HG03571 (cell line): ENCODE results near the gene SCTR.

Experiments
- ATAC-seq: cut with Tn5 transposase; IDR thresholded peaks from one replicate; pipeline ENCODE4 v1.9.1; 2021; ENCODE audit not compliant: unreplicated experiment

SCTR gene

GRCh38 chr2:119488245-119489214 lies 35.8 kb downstream of the SCTR start:
- ATAC-seq, result peak; percentile 14

GRCh38 chr2:119487434-119488244 lies 36.6 kb downstream of the SCTR start:
- peak; percentile 84 for ATAC-seq

GRCh38 chr2:119486886-119487285 lies 37.4 kb downstream of the SCTR start:
- no peak for ATAC-seq

DNA sequence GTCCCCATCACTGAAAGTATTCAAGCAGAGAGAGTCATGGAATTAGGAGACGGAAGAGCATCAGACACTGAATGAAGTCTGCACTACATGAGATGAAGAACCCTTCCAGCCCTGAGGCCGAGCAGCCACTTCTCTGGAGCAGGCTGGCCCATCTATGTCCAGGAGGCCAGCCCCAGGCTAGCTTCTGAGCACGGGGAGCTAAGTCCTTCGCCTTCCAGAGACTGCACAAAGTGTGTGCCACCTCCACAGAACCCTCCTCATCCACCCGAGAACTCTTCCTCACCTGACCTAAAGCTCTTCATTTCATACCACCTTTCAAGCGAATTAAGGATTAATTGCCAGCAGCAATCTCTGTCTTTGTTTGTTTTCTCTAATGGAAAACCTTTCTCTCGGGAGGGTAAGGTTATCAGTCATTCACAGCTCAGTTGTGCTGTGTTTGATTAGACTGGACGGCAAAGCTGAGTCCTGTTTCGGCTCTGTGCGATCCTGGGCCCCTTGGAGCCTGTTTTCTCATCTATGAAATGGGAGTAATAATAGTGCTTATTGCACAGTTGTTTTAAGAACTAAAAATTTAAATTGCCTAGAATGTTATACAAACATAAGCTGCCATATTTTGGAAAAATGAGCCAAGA lies 38.0 kb downstream of the SCTR start:
- ATAC-seq, result no peak

DNA sequence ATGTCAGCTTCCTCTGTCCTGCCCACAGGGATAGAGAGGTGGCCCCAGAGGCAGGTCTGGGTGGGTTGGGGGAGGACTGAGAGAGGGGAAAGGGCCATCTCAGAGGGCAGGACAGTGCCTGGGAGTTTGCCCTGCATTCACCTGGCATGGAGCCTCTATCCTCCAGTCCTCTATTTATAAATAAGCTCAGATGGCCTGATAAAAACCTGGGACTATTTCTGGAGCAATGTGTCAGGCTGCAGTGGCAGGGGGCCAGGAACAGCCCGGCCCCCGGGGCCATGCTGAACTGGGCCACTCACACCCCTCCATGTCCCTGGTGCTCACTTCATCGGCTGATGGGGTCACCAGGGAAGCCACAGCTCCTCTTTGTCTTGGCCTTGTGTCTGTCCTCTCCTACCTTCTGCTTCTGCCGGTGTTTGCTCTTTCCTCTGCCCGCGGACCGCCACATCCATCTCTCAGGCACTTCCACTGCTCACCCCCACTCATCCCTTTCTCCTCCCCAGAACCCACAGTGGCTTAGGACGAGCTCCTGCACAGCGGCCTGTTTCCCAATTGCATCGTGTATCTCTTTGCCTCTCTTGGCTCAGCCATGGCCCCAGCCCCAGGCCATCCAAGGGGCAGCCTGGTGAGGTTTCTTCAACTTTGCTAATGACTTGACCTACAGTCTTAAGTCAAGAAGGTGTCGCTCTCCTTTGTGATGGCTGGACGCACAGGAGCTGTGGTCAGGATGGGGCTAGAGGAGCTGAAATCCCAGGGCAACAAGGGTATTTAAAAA lies 38.8 kb downstream of the SCTR start:
- ATAC-seq, result no peak

DNA sequence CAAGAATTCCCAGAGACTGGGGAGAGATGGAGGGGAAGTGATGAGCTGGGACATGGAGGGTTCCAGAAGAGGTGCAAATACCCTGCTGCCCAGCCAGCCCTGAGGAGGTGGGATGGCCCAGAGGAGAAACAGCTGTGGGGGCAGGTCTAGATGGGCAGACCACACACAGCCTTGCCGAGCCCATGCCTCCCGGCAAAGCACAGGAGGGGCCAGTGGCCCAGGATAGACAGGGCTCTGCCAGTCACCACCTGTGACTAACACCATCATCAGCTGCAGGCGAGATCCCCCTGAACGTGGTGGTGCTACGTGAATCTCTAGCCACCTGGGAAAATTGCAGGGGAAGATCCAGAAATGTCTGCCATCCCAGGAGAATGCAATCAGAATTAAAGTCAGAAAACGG lies 39.4 kb downstream of the SCTR start:
- ATAC-seq, result no peak

DNA sequence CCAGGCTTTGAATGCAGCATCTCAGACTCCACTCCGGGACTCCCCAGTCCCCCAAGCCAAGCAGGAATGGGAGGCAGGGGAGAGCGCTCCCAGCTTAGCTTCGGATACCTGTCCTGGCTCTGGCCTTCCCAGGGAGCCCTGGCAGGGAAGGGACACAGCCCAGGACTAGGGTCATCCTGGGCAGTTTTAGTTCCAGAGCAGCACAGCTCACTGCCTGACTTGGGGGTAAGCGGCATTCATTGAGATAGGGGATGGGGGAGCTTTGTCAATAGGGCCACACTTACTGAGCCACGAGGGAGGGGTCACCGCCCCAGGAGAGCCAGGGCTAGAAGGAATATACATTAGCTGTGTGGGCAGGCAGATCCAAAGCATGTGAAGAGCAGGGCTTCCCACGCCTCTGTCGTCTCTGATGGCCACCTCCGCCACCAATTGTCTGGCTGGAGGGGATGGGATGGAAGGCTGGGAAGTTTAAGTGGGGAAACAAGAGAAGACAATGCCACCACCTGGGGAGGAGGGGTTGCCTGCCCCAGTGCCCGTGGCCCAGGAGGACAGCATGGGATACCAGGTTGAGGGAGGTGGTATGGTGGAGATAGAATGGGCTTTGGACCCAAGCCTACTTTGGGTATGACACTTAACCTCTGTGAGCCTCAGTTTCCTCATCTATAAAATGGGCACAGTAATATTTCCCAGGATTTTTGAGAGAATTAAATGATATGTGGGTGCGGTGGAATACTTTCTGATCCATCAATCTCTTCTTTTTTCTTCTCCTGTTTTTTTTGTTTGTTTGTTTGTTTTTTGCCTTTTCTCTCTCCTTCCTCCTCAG lies 40.2 kb downstream of the SCTR start:
- ATAC-seq, result no peak

GRCh38 chr2:119483395-119483753 lies 40.9 kb downstream of the SCTR start:
- ATAC-seq, result no peak

DNA sequence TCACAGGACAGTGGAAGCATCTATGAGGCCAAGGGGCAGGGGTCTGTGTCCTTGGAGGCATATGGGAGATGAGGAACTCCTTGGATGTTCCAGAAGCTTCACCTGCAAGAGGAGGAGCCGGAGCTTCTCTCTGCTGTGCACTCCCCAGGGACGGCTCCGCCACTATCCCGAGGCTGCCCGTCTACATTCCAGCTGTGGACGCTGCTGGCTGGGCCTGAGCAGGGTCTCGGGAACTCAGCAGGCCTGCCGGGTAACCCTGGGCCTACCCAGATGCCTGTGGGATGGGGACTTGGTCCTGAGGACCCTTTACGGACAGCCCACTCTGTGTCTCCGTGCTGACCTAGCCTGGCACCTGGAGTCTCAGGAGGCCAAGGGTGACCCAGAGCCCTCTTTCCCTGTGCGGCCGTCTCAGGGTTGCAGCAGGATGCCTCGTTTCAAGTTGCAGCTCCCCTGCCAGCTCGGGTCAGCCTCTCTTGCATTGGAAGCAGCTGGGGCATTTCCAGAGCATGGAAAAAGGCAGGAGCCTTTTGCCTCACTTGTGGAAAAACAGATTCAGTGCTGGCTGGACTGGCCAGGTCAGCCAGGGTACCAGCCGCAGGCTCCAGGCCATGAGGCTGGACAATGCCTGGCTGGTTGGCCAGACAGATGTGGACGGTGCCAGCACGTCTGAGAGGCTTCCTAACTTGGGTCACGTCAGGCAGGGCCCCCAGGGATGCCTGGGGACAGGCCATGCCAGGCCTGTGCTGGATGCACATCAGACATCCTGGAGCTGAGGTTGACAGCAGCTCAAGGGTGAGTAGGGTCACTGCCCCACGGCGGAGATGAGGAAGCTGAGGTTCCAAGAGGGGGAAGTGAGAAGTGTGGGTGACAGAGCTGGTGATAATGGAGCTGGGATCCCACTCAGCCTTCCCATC lies 41.5 kb downstream of the SCTR start:
- no peak for ATAC-seq

DNA sequence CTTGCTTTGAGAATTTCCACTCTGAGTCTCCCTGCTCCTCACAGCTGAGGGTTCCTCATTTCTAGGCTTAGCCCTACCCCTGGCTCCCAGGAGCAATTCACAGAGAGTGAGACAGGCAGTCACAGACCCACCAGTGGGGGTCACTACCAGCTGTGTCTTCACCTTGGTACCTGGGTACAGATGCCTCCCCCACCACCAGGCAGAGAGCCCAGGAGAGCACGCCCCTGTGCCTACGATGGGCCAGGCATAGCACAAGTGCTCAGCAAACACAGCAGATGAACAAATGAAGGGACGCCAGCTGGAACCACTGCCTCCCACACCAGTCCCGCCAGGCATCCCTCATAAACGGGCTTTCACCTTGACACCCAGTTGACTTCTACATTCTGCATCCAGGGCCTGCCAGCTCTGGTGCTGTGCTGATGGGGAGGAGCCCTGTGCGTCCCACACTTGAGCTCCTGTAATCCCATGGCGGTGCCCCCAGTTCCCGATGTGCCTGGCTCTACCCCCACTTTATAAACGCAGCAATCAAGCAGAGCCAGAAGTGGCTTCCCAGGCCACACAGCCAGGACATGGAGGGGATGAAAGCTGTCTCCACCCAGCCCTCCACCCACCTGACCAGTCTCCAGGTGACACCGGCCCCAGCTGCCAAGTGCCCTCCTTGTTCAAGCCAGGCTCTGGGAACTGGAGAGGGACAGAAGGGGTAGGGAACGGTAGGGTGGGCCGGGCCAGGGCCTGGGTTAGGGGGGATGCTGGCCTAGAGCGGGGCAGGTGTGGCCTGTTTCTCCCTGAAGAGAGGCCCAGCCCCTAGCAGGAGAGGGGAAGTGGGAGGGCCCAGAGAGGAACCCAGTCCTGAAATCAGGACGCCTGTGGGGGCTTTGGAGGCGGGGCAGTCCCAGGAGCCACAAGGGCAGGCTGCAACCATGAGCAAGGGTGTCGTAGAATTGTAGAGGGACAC lies 42.5 kb downstream of the SCTR start:
- ATAC-seq, result no peak

- ATAC-seq, result no peak
These were observed 43.6 kb downstream of the SCTR start for GRCh38 chr2:119480718-119481142.

- no peak for ATAC-seq
These were observed 44.1 kb downstream of the SCTR start for GRCh38 chr2:119480184-119480583.

GRCh38 chr2:119478978-119479295 lies 45.3 kb downstream of the SCTR start:
- ATAC-seq, result no peak

DNA sequence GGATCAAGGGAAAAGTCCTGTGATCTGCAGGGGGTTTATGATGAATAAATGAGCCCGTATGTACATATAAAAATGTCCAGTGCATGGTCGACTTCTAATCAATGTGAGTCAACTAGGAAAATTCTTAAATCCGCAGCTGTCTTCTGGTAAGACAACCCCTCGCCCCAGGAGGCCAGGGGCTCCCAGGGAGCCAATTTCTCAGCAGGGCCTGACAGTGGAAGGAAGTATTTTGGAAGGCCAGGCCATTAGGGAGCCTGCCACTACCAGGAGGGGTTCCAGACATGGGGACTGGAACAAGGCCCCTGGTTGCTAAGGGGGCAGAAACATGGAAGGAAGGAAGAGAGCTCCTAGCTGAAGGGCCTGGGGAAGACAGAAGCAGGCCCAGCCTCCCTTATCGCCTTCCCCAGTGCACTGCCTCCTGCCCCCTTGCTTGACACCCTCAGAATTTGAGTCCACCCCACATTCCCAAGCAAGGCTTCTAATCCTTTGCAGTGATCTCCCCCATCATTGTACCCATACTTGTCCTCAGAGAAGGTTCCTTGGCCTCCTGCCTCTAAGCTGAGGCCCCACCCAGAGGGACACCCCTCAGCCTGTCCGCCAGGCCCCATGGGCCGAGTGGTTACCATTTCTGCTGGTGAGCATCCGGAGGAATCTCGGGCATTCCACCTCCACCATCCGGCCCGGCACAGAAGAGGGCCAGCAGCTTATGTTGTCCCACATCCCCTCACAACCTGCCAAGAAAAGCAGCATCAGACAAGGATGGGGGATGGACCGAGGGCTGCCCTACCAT lies 45.9 kb downstream of the SCTR start:
- no peak for ATAC-seq

DNA sequence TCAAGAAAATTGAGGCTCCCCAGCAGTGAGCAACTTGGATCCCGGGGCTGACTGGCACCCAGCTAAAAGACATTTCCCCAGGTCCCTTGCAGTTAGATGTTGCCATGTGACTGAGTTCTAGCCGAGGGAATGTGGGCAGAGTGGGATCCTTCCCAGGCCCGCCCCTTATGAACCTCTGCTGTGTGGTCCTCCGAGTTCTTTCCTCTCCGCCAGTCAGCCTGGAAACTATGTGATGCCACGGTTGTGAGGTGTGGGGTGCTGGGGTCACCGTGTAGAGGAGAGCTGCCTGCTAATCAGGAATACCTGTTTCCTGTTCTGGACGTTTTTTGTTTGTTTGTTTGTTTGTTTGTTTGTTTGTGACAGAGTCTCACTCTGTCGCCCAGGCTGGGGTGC lies 47.2 kb downstream of the SCTR start:
- no peak for ATAC-seq

DNA sequence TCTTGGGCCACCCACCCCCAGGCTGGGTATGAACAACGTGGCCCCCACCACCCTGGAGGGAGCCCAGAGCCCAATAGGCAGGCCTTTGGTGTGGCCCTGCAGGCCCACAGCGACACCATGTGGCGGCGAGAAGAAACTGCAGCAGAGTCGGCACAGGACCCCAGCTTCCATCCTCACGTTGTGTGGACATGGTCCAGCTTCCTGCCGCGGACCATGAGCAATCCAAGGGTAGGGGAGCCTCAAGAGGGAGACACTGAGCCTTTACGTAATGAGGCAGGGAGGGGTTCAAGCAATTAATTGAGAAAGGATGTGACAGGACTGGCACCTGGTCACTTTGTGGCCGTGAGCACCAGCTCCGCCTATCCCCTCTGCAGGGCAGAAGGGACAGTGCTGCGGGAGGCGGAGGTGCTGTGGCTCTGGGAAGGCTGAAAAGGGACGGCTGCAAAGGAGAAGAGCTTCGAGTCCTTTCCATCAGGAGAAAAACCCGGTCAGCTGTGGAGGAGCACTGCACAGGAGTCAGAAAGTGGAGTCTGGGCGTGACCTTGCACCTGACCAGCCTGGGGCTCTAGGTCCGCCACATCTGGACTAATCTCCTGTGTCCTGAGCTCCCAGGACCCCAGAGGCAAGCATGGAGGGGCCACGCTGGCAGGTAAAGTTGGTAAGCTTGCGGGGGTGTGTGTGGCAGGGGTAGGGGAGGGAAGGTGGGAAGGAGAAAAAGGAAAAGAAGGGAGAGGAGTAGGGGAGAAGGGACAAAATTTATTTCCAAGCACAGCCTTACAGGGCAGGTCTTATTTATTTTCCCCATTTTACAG lies 47.8 kb downstream of the SCTR start:
- ATAC-seq, result peak; percentile 66
